Endothelial cell of umbilical vein (primary cell): Measurements from ENCODE around the gene SSNA1.

ENCODE experiments used
- CTCF ChIP-seq, 2 donors: IDR thresholded peaks; 1 replicate in 1 of 2; 2 replicates in 1 of 2; pipeline ENCODE4 v1.5.1; 2011; ENCODE audit warnings: low read length in 2 of 2, mild to moderate bottlenecking in 2 of 2, moderate library complexity in 2 of 2, control low read depth in 1 of 2, inconsistent platforms in 1 of 2, low read depth in 1 of 2; ENCODE audit not compliant: insufficient read depth in 1 of 2; ENCODE audit errors: extremely low read depth in 1 of 2
- EZH2 ChIP-seq: IDR thresholded peaks from 2 replicates; pipeline ENCODE4 v1.6.1; 2012; ENCODE audit warnings: borderline replicate concordance, low read depth, mild to moderate bottlenecking, moderate library complexity, low read length, inconsistent platforms; ENCODE audit not compliant: severe bottlenecking
- MAX ChIP-seq: IDR thresholded peaks from 2 replicates; pipeline ENCODE4 v1.6.1; 2011; ENCODE audit not compliant: insufficient read depth, insufficient read length
- POLR2A ChIP-seq: IDR thresholded peaks from 2 replicates; pipeline ENCODE4 v1.6.1; 2012; ENCODE audit warnings: low read depth, mild to moderate bottlenecking, control low read depth, low read length
- POLR2AphosphoS5 ChIP-seq: IDR thresholded peaks from 2 replicates; pipeline ENCODE4 v1.6.1; 2012; ENCODE audit warnings: low read depth, mild to moderate bottlenecking, control low read depth, low read length, moderate library complexity; ENCODE audit not compliant: insufficient read depth

- no peak for TF ChIP-seq CTCF (IDR thresholded peaks at IDR 0.05; ENCODE audit: extremely low read depth in 1 of 2, insufficient read depth in 1 of 2, low read depth in 1 of 2, low read length in 2 of 2)
- no peak for TF ChIP-seq EZH2
- no peak for TF ChIP-seq POLR2AphosphoS5
- TF ChIP-seq POLR2A: no peak
- no peak for TF ChIP-seq MAX
Measured at GRCh38 chr9:137179761-137180160, 8.7 kb upstream of the SSNA1 start.
